Lung (tissue), 12 donors: Measurements from ENCODE around the gene RBM8A. TPM values are rescaled to one million over a fixed set of nuclear protein-coding genes. Genes with fewer than 3 reads are reported as not detected.
A peak's percentile ranks its signal among the peaks of the same experiment; 100 is the strongest.

ENCODE experiments used
- ATAC-seq: fragments of 200-7000 bp; cut with Tn5 transposase; one replicate; pipeline ENCODE4 v1.9.1; 2020; ENCODE audit warnings: moderate number of reproducible peaks; ENCODE audit not compliant: insufficient read depth, low FRiP score
- DNase-seq, 3 donors: peaks; one replicate each; pipeline ENCODE4 v3.0.0-alpha.2; 2013 to 2017
- H3K27ac ChIP-seq, 2 donors: one replicate each; pipeline ENCODE4 v1.5.1; 2013; ENCODE audit warnings: mild to moderate bottlenecking in 2 of 2, moderate library complexity in 2 of 2, control low read depth in 1 of 2, inconsistent platforms in 1 of 2, low read depth in 1 of 2, low read length in 1 of 2
- H3K27me3 ChIP-seq, 3 donors: one replicate each; pipeline ENCODE4 v1.5.1; 2013; ENCODE audit warnings: low read length in 2 of 3; ENCODE audit not compliant: control insufficient read depth in 3 of 3, insufficient read depth in 3 of 3
- H3K36me3 ChIP-seq, 4 donors: one replicate each; pipeline ENCODE4 v1.5.1; 2013; ENCODE audit warnings: low read length in 4 of 4, mild to moderate bottlenecking in 1 of 4, moderate library complexity in 1 of 4; ENCODE audit not compliant: control insufficient read depth in 4 of 4, insufficient read depth in 4 of 4
- H3K4me1 ChIP-seq, 5 donors: one replicate each; pipeline ENCODE4 v1.5.1; 2013; ENCODE audit warnings: low read length in 5 of 5, mild to moderate bottlenecking in 2 of 5, moderate library complexity in 1 of 5; ENCODE audit not compliant: control insufficient read depth in 5 of 5, insufficient read depth in 5 of 5
- H3K4me3 ChIP-seq: one replicate; pipeline ENCODE4 v1.5.1; 2013; ENCODE audit warnings: mild to moderate bottlenecking, control low read depth, moderate library complexity
- H3K9ac ChIP-seq, 2 donors: one replicate each; pipeline ENCODE4 v1.5.1; 2013; ENCODE audit warnings: low read length in 2 of 2, control low read depth in 1 of 2; ENCODE audit not compliant: insufficient read depth in 1 of 2
- H3K9me3 ChIP-seq, 4 donors: one replicate each; pipeline ENCODE4 v1.5.1; 2013; ENCODE audit warnings: low read length in 3 of 4, mild to moderate bottlenecking in 1 of 4, moderate library complexity in 1 of 4; ENCODE audit not compliant: control insufficient read depth in 4 of 4, insufficient read depth in 3 of 4
- CTCF ChIP-seq: IDR thresholded peaks from 2 replicates; pipeline ENCODE4 v1.5.1; 2012; ENCODE audit warnings: mild to moderate bottlenecking; ENCODE audit errors: control extremely low read depth, extremely low read depth
- WGBS, 2 donors: extraction: QIAGEN DNeasy Blood & Tissue Kit; methylation state at CpG; one replicate each; pipeline ENCODE4 v1.1.7; 2013; 5-methylcytosine and 5-hydroxymethylcytosine counted together
- polyA plus RNA-seq, 2 donors: library from polyadenylated mRNA; stranded (reverse); fragments of 200-250 nt; gene quantifications; one replicate each; pipeline ENCODE4 v1.2.1, GENCODE V29; 2013
- total RNA-seq, 2 donors: library from RNA; depleted of rRNA in 1 of 2; stranded (reverse); fragments of >200 nt in 1 of 2; gene quantifications; one replicate each; pipeline ENCODE4 v1.2.1, GENCODE V29; 2014 to 2021
- donor health status: control.
- donor health status: control.
- donor health status: Bipolar disorder and iron deficiency.
- donor health status: healthy.
- donor health status: DM: yes; HTN: yes; CAD: no.

The RBM8A gene
- total and polyA plus RNA-seq, 4 donors = 106 to 152 (median 125) TPM

GRCh38 chr1:145918992-145919939 lies 8.0 kb downstream of the RBM8A start:
- peak; percentile 40 to 60 (median 53) for DNase-seq
- Histone ChIP-seq H3K4me1 (peaks cover 4 to 17% (median 8%) of the 10 kb centered on the region in 5 donors), H3K4me3 (peak overlapping the region; percentile 63), H3K36me3 (peaks cover 3 to 18% (median 6%) of the 10 kb centered on the region in 4 donors), H3K9ac (peak overlapping the region in 1 of 2 donors; percentile 85), H3K27ac (peak overlapping the region; percentile 80 to 88), H3K9me3 (no peaks in the 10 kb centered on the region), H3K27me3 (no peaks in the 10 kb centered on the region)
- ATAC-seq = peak; percentile 89
- no peak for TF ChIP-seq CTCF
- 3 to 13% methylated on average over 33 of the region's 33 CpGs for WGBS, 2 donors

GRCh38 chr1:145918144-145918991 lies 8.9 kb downstream of the RBM8A start, which contains the start of gene PEX11B:
Gene PEX11B, minus strand, starts transcription at chr1:145918717. Its CDS starts 29 bp downstream, at chr1:145918688.
- H3K9ac ChIP-seq = peak within 1 kb of the TSS; percentile 85 to 93
- peak; percentile 88 for ATAC-seq
- TF ChIP-seq CTCF = no peak
- peaks cover 2 to 23% (median 7%) of the 10 kb centered on the region in 4 donors for H3K36me3 ChIP-seq
- no peaks in the 10 kb centered on the region for H3K9me3 ChIP-seq
- peak; percentile 92 to 95 (median 94) for DNase-seq
- peak within 1 kb of the TSS; percentile 80 to 88 for H3K27ac ChIP-seq
- no peaks in the 10 kb centered on the region for H3K27me3 ChIP-seq
- WGBS, 2 donors = 0 to 1% methylated on average over 51 of the region's 51 CpGs
- peaks cover 4 to 17% (median 8%) of the 10 kb centered on the region in 5 donors for H3K4me1 ChIP-seq
- H3K4me3 ChIP-seq = peak within 1 kb of the TSS; percentile 78

- peak overlapping the region in 1 of 2 donors; percentile 80 for H3K27ac ChIP-seq
- DNase-seq = no peak
- no peaks in the 10 kb centered on the region for H3K9me3 ChIP-seq
- H3K36me3 ChIP-seq = peaks cover 0 to 23% (median 7%) of the 10 kb centered on the region in 4 donors
- WGBS, 2 donors = 84 to 91% methylated on average over 5 of the region's 5 CpGs
- peak overlapping the region; percentile 85 to 93 for H3K9ac ChIP-seq
- no peaks in the 10 kb centered on the region for H3K27me3 ChIP-seq
- no peak for TF ChIP-seq CTCF
- H3K4me1 ChIP-seq = peaks cover 4 to 17% (median 8%) of the 10 kb centered on the region in 5 donors
- no peak for ATAC-seq
- H3K4me3 ChIP-seq = peak overlapping the region; percentile 78
Measured at GRCh38 chr1:145917595-145917994, 9.7 kb downstream of the RBM8A start.
